ENCODE data around the gene COL15A1.

COL15A1 gene

GRCh38 chr9:99037769-99038483 is 94.2 kb downstream of the COL15A1 start:
- no peak for DNase-seq (ENCODE audit: low spot score)

- DNase-seq (ENCODE audit: low spot score): no peak
Observed at GRCh38 chr9:99038484-99038820, 94.7 kb downstream of the COL15A1 start.

GRCh38 chr9:99039505-99040182 is 95.9 kb downstream of the COL15A1 start:
- no peak for DNase-seq (ENCODE audit: low spot score)

GRCh38 chr9:99040251-99040900 is 96.7 kb downstream of the COL15A1 start:
- no peak for DNase-seq (ENCODE audit: low spot score)

- no peak for DNase-seq (ENCODE audit: low spot score)
Observed at GRCh38 chr9:99040911-99041582, 97.3 kb downstream of the COL15A1 start.

- DNase-seq (ENCODE audit: low spot score): no peak
Observed at GRCh38 chr9:99041618-99042017, 97.9 kb downstream of the COL15A1 start.

GRCh38 chr9:99042620-99043019 is 98.9 kb downstream of the COL15A1 start:
- no peak for DNase-seq (ENCODE audit: low spot score)

- DNase-seq (ENCODE audit: low spot score): no peak
Observed at GRCh38 chr9:99044827-99045226, 101.1 kb downstream of the COL15A1 start.

- DNase-seq (ENCODE audit: low spot score): no peak
Observed at GRCh38 chr9:99046068-99046467, 102.4 kb downstream of the COL15A1 start.

- no peak for DNase-seq (ENCODE audit: low spot score)
Observed at GRCh38 chr9:99046542-99047071, 102.9 kb downstream of the COL15A1 start.

GRCh38 chr9:99049228-99049627 is 105.5 kb downstream of the COL15A1 start:
- DNase-seq (ENCODE audit: low spot score): no peak

GRCh38 chr9:99049641-99050040 is 105.9 kb downstream of the COL15A1 start:
- no peak for DNase-seq (ENCODE audit: low spot score)

GRCh38 chr9:99050292-99050911 is 106.7 kb downstream of the COL15A1 start:
- DNase-seq (ENCODE audit: low spot score): no peak

GRCh38 chr9:99050924-99051323 is 107.2 kb downstream of the COL15A1 start:
- no peak for DNase-seq (ENCODE audit: low spot score)

GRCh38 chr9:99051406-99051805 is 107.7 kb downstream of the COL15A1 start:
- no peak for DNase-seq (ENCODE audit: low spot score)

GRCh38 chr9:99051851-99052250 is 108.1 kb downstream of the COL15A1 start:
- DNase-seq (ENCODE audit: low spot score): no peak

- DNase-seq (ENCODE audit: low spot score): no peak
Observed at GRCh38 chr9:99052815-99053715, 109.4 kb downstream of the COL15A1 start.

- DNase-seq (ENCODE audit: low spot score): no peak
Observed at GRCh38 chr9:99054581-99054980, 110.9 kb downstream of the COL15A1 start.

GRCh38 chr9:99055384-99055783 is 111.7 kb downstream of the COL15A1 start:
- no peak for DNase-seq (ENCODE audit: low spot score)

GRCh38 chr9:99056186-99056585 is 112.5 kb downstream of the COL15A1 start:
- no peak for DNase-seq (ENCODE audit: low spot score)

Data from LoVo (cell line).